Measurements from ENCODE around the gene MSL2.

DNA sequence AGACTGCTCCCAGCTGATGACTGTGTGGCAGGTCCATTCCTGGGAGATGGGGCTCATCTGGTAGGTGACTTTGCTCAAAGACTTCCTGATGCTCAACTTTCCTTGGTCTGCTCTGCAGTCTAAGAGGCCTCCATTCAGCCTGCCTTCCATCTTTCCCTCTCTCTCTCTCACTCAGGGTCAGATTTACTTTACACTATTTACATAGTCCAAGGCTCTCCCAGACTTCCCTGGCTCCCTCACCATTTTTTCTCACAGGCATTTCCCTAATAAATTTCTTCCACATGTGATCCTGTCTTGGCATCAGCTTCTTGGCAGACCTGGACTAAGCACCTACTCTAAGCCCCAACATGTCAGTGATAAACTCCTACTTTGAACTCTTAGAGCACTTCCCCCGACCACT lies 41.0 kb upstream of the MSL2 start:
- TF ChIP-seq, protein P1, sequence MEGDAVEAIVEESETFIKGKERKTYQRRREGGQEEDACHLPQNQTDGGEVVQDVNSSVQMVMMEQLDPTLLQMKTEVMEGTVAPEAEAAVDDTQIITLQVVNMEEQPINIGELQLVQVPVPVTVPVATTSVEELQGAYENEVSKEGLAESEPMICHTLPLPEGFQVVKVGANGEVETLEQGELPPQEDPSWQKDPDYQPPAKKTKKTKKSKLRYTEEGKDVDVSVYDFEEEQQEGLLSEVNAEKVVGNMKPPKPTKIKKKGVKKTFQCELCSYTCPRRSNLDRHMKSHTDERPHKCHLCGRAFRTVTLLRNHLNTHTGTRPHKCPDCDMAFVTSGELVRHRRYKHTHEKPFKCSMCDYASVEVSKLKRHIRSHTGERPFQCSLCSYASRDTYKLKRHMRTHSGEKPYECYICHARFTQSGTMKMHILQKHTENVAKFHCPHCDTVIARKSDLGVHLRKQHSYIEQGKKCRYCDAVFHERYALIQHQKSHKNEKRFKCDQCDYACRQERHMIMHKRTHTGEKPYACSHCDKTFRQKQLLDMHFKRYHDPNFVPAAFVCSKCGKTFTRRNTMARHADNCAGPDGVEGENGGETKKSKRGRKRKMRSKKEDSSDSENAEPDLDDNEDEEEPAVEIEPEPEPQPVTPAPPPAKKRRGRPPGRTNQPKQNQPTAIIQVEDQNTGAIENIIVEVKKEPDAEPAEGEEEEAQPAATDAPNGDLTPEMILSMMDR (IDR thresholded peaks at IDR 0.05), result no peak
- TF ChIP-seq TCF7L2 (IDR thresholded peaks at IDR 0.05; ENCODE audit: low read depth, low read length) (no peak), REST (IDR thresholded peaks at IDR 0.05; ENCODE audit: insufficient read depth in 1 of 2, low read depth in 2 of 2, low read length in 1 of 2) (no peak), POLR2AphosphoS5 (IDR thresholded peaks at IDR 0.05; ENCODE audit: low read depth, low read length) (no peak), SIN3A (IDR thresholded peaks at IDR 0.05; ENCODE audit: borderline replicate concordance, insufficient read depth, low read depth, low read length) (no peak)
